GM18951 (cell line): ENCODE data around the gene KIT.

ENCODE experiments used
- POLR2A ChIP-seq: IDR thresholded peaks from 4 replicates; pipeline ENCODE4 v1.6.1; 2011; ENCODE audit warnings: mild to moderate bottlenecking; ENCODE audit not compliant: insufficient read length, insufficient read depth; ENCODE audit errors: extremely low read depth
- in situ Hi-C: fragments of 300-500 bp; cut with MboI; formaldehyde crosslinking; loops from one replicate; pipeline ENCODE4 v1.12.0; 2022; ENCODE audit warnings: low sequenced_read_pairs, mixed read lengths, inconsistent platforms; ENCODE audit not compliant: unreplicated experiment

KIT gene

DNA sequence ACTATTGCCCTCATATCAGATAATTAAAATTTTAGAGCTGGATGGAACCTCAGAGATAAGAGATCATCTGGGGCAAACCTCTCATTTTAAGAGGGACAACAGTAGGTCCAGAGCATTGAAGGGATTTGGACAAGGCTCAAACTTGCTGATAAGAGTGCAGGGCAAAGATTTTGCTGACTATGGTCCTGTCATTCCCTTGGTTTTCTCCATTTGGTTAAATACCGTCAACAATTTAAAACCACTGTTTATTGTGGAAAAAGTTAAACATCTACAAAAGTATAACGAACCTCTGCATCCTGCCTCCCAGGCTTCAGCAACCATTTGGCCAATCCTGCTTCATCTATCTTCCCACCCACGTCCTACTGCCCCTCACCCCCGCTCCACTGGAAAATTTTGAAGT lies 10.7 kb upstream of the KIT start:
- in situ Hi-C loops = no loop called here
- TF ChIP-seq POLR2A = no peak

DNA sequence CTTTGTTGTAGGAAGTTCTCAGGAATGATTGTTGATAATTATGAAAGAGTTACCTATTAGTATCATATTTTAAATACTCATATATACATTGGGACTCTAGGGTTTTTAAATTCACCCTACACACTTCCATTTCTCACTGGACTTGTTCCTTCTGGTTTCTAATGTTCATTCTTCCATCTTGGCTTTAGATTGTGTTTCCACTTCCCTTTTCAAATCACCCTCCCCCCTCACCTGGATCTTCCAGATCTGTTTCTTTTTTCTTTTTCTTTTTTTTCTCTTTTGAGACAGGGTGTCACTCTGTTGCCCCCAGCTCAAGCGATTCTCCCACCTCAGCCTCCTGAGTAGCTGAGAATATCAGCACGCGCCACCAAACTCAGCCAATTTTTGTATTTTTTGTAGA lies 6.7 kb upstream of the KIT start:
- in situ Hi-C loops = no loop called here
- TF ChIP-seq POLR2A = no peak

DNA sequence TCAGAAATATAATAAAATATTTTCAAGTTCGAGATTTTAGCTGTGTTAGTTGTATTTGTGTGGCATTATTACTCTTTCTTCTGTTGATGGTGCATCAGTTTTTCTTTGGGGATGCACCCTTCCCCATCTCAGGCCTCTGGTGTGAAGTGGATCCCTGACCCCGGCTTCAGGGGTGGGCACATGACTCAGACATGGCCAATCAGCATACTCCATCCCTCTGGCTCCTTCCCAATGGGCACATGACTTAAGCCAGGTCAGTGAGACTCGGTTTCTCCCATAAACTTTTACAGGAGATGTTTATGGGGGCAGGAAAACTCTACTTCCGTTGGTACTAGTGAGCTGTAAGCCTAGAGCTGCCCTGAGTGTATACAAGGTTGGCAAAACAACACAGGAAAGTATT lies 3.0 kb upstream of the KIT start:
- in situ Hi-C loops = no loop called here
- TF ChIP-seq POLR2A = no peak

DNA sequence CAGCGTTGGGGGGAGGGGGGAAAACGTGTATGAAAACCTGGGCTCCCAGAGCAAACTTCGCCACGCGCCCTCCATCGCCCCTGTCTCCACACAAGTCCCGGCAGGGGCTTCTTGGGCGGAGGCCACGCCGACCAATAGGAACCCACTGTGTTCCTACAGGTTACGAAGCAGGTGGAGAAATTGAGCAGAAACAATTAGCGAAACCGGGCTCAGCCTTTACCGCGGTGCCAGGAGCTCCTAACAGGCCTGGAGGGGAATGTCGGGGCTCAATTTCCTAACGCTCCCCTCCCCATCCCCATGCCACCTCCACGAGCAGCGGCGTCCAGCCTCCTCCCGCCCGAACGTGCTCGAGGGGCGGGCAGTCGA lies 589 bp upstream of the KIT start:
- in situ Hi-C loops = no loop called here
- no peak for TF ChIP-seq POLR2A

DNA sequence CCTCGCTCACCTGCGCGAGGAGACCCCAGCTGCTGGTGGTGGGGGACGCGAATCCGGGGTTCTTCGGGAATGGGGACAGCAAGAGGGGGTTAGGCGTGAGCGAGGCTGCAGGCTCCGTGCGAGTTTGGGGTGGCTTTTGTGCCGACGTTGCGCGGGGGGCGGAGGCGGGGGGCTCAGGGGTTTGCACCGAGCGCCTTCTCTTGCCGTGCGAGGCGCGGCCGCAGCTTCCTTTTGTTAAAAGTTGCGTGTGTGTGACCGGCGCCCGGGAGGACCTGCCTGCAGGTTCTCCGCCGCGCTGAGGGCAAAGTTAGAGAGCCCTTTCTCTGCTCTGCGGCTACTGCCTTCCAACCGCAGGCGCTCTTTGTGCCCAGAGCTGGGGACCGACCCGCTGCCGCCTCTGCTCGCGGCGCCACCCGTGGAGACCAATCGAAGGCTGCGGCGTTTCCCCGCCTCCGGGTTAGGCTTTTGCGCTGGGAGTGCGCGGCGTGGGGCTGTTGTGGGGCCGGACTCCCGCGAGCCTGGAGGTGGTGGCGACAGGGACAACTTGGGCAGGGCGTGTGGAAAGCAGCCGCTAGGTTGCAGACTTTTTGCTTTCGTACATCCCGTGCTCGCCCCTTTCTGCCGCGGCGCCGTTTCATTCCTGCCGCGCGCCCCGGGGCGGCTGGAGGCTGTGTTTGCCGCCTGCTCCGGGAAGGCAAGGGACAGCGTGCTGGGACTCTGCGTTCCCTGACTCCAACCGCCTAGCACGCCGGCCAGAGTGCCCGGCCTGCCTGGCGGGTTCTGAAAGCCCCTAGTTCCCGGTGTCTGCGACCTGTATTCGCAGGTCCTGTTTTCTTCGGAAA lies 716 bp downstream of the KIT start:
- in situ Hi-C loops = no loop called here
- no peak for TF ChIP-seq POLR2A

DNA sequence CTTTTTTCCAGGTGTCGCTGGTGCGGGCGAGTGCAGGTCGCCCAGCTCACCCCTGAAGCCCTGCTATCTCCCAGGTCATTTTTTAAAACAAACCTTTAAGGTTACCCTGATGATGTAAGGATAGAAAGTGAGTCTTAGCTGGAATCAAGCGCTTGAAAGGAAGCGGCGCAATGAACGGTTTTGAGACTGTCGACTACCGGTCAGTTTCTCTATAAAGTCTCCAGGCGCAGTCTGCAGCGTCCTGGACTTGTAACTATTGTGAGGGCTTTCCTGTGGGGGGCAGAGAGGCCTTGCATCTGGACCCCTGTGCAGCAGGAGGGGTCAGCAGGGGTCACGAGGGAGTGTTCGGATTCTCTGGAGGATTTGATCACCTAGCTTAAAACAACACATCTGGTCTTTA lies 1.6 kb downstream of the KIT start:
- in situ Hi-C loops = no loop called here
- TF ChIP-seq POLR2A = no peak

DNA sequence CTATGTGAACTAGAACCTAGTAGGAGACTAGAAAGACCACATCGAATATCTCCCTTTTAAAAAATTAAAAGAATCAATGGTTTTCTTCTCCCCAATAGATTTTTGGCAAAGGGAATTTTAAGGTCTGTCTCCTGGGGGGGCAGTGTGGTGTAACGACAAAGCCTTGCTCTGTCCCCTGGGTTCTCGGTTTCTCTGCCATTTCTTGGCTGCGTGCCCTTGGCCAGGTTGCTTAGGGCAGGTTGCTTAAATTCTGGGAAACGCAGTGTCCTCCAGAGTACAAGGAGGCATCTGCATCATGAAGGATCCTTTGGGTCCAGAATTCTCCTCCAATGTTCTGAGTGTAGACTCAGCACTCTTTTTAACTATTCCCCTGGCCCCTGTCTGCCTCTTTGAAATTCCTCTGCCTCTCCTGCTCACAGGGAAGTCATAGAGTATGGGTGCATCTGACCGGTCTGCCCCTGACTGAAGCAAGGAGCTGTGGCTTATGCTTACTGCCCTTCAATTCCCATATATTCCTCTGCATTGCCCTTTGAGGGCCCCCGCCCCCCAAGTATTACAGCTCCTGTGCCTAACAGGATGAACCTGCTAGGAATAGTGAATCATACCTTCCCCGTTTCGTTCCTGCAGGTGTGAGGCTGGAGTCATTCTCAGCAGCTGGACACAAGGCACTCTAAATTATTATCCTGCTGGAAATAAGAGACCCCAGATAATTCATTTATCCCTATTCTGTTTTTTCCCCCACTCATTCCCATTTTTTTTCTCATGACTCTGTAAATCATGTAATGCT lies 2.2 kb downstream of the KIT start:
- no peak for TF ChIP-seq POLR2A
- in situ Hi-C loops = no loop called here

DNA sequence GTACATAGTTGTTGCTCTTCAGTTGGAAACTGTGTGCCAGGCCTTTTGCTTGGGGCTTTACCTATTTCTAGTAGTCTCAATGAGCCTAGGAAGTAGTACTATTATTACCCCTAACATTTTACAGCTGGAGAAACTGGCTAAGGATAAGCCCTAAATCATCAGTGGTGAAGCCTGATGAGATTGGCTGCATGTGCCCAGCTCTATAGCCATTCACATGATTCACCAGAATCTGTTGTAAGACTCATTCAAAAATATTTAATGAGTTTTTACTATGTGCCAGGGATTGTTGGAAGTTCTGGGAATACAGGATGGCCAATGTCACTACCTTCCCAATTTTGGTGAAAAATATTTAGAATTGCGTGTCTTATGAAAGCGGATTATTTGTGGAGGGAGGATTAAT lies 2.8 kb downstream of the KIT start:
- TF ChIP-seq POLR2A = no peak
- in situ Hi-C loops = no loop called here

DNA sequence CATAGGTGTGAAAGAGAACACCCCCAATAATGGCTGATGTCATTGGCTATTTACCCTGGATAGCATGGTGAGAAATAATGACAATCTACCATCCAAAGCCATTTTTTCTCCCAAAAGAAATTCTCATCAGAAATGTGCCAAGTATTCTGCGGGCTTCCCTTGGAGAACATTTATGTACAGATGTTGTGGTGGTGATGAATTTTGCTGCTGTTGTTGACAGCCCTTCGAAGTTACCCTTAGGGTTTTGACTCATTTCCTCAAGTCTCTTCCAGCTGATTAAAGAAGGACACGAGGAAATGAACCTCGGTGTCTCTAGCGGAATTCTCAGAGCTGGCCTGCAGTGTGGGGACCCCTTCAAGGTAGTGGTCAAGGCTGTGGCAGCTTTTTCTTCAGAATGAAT lies 3.4 kb downstream of the KIT start:
- TF ChIP-seq POLR2A = no peak
- in situ Hi-C loops = no loop called here

DNA sequence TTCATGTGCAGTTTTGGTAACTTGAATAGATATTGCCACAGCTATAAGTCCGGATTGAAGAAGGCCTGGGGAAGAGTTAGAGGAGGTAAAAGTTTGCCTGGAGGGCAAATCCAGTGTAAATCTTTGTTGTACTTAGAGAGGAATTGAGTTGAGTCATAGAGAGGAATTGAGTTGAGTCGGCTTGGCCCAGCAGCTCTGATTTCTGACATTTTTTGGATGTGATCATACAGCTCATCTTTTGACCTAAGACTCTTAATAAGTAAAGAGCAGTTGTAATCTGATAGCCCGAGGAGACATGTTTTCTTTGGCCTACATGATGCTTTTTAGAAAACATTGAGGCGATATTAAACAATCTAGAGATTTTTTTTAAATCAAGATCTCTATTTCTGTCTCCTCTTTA lies 3.9 kb downstream of the KIT start:
- in situ Hi-C loops = no loop called here
- no peak for TF ChIP-seq POLR2A

DNA sequence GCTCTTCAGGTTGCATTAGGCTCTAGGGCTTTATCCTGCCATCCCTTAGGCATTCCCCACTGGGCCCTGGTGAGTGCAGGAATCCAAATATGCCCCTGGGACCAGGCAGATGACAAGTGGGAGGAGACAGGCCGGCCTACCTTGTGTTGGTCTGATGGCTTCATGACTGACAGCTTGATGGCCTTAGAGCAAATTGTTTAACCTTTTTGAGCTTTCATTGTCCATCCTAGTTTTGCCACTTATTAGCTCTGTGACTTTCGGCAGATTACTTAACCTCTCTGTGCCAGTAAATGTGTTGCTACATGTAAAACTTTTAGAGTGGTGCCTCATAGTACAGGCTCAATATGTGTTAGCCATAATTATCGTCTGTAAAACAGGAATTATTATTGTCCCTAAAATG lies 4.4 kb downstream of the KIT start:
- TF ChIP-seq POLR2A = no peak
- in situ Hi-C loops = no loop called here

DNA sequence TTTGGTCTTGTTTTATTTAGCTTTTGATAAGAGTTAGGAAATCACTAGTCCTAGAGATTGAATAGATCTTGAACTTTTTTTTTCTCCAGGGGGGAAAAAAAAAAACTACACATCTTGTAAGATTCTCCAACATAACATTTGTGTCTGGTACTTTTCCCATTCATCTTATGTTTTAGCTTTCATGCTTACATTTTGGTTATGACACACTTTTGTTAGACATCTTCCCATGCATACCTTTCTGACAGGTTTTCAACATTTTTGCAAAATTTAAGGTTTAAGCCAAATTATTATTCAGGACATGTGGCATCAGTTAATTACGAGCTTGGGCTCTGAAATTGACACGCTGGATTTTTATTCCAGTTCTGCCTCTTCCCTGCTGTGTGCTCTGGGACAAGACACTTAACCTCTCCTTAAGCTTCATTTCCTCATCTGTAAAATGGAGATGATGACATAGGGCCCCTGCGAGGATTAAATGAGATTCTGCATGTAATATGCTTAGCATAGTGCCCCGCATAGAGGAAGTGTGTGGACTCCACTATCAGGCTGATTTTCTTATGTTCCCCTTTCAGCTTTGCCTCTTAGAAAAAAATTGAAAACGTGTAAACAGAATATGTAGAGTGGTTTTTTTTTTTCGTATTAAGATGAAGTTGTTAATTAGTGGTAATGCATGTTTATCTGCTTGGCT lies 5.3 kb downstream of the KIT start:
- in situ Hi-C loops = no loop called here
- no peak for TF ChIP-seq POLR2A

DNA sequence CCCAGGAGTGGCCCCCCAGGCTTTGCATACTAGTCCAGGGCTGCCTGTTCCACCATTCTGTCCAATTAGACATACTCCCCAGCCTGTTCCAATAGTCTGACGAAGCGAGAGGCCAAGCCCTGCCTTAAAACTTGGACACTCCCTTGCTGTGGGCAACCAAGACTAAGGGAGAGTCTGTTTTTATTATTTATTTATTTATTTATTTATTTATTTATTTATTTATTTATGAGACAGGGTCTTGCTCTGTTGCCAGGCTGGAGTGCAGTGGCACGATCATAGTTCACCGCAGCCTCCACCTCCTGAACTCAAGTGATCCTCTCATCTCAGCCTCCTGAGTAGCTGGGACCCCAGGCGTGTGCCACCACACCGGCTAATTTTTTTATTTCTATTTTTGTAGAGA lies 6.6 kb downstream of the KIT start:
- no peak for TF ChIP-seq POLR2A
- in situ Hi-C loops = no loop called here
